ENCODE results near the gene NT5C. TPM values are rescaled to one million over a fixed set of nuclear protein-coding genes. Genes with fewer than 3 reads are reported as not detected.
"Not testable (repeated sequence)": the region's sequence is repeated elsewhere in the genome, so short reads cannot be mapped to it uniquely, and the experiment has no call there.

Gene NT5C
- total RNA-seq, 2 experiments from 2014 or later, result 107 to 259 TPM

- no peak for DNase-seq (ENCODE audit: low spot score)
- no peaks in the 10 kb centered on the region for H4K20me1 ChIP-seq (ENCODE audit: insufficient read depth, low read length)
- H3K4me3 ChIP-seq (ENCODE audit: low read depth, low read length, poor library complexity, severe bottlenecking), result no peak overlapping the region
- no peak overlapping the region for H2AFZ ChIP-seq (ENCODE audit: low read length)
- H3K9me2 ChIP-seq (ENCODE audit: insufficient read depth, low read length), result no peaks in the 10 kb centered on the region
- H3K4me1 ChIP-seq (ENCODE audit: insufficient read depth, low read length, poor library complexity, severe bottlenecking), result no peaks in the 10 kb centered on the region
- intact Hi-C loops (cut with micrococcal nuclease; ENCODE audit: unreplicated experiment), result no loop called here
- CTCF ChIA-PET (ENCODE audit: unreplicated experiment), result no interaction called here
- peaks cover 3% of the 10 kb centered on the region; the same call in 1 of the 2 replicates for H3K79me2 ChIP-seq (ENCODE audit: insufficient read depth, low read depth, low read length)
- BruUV-seq (replicated peaks), result no TSS peak
- H3K9me3 ChIP-seq (ENCODE audit: low read length), result no peaks in the 10 kb centered on the region
- no peak overlapping the region for H3K27ac ChIP-seq (ENCODE audit: low read depth, low read length, poor library complexity, severe bottlenecking)
- TF ChIP-seq CTCF (conservative IDR thresholded peaks at IDR 0.05; ENCODE audit: low read length) (no peak), EZH2phosphoT487 (IDR thresholded peaks at IDR 0.05; ENCODE audit: borderline replicate concordance, low read depth, low read length) (no peak)
- peaks cover 61% of the 10 kb centered on the region for H3K36me3 ChIP-seq (ENCODE audit: insufficient read depth, low read length)
- H3K4me2 ChIP-seq (ENCODE audit: low read length), result no peak overlapping the region
- POLR2A ChIA-PET, result interaction anchor here (0.5 to 1.0 kb wide), 2 partner anchors 25 to 49 kb away, joined by 3 to 4 read pairs; no protein-coding TSS in a partner anchor
These were observed 31.5 kb upstream of the NT5C start for GRCh38 chr17:75163074-75163473.

GRCh38 chr17:75160211-75160610, 28.7 kb upstream of the NT5C start:
- H3K4me2 ChIP-seq (ENCODE audit: low read length), result no peak overlapping the region
- DNase-seq (ENCODE audit: low spot score), result no peak
- no peak overlapping the region for H3K27ac ChIP-seq (ENCODE audit: low read depth, low read length, poor library complexity, severe bottlenecking)
- H3K79me2 ChIP-seq (ENCODE audit: insufficient read depth, low read depth, low read length), result no peaks in the 10 kb centered on the region
- H3K4me1 ChIP-seq (ENCODE audit: insufficient read depth, low read length, poor library complexity, severe bottlenecking), result peaks cover 4% of the 10 kb centered on the region
- H4K20me1 ChIP-seq (ENCODE audit: insufficient read depth, low read length), result no peaks in the 10 kb centered on the region
- no peaks in the 10 kb centered on the region for H3K9me2 ChIP-seq (ENCODE audit: insufficient read depth, low read length)
- BruUV-seq (replicated peaks), result TSS peak; percentile 20
- no peaks in the 10 kb centered on the region for H3K9me3 ChIP-seq (ENCODE audit: low read length)
- H2AFZ ChIP-seq (ENCODE audit: low read length), result no peak overlapping the region
- peaks cover 34% of the 10 kb centered on the region for H3K36me3 ChIP-seq (ENCODE audit: insufficient read depth, low read length)
- no peak overlapping the region for H3K4me3 ChIP-seq (ENCODE audit: low read depth, low read length, poor library complexity, severe bottlenecking)
- ChIA-PET POLR2A (interaction anchor here (1.1 to 1.6 kb wide), 2 partner anchors 9 to 11 kb away, joined by 3 to 4 read pairs; no protein-coding TSS in a partner anchor), CTCF (ENCODE audit: unreplicated experiment) (no interaction called here)
- intact Hi-C loops (cut with micrococcal nuclease; ENCODE audit: unreplicated experiment), result no loop called here
- TF ChIP-seq EZH2phosphoT487 (IDR thresholded peaks at IDR 0.05; ENCODE audit: borderline replicate concordance, low read depth, low read length) (no peak), CTCF (conservative IDR thresholded peaks at IDR 0.05; ENCODE audit: low read length) (no peak)

- H3K27ac ChIP-seq (ENCODE audit: low read depth, low read length, poor library complexity, severe bottlenecking), result no peak overlapping the region
- H3K4me3 ChIP-seq (ENCODE audit: low read depth, low read length, poor library complexity, severe bottlenecking), result no peak overlapping the region
- H3K36me3 ChIP-seq (ENCODE audit: insufficient read depth, low read length), result peaks cover 26% of the 10 kb centered on the region
- TF ChIP-seq CTCF (conservative IDR thresholded peaks at IDR 0.05; ENCODE audit: low read length), result no peak
- ChIA-PET POLR2A (no interaction called here), CTCF (ENCODE audit: unreplicated experiment) (no interaction called here)
- intact Hi-C loops (cut with micrococcal nuclease; ENCODE audit: unreplicated experiment), result no loop called here
- no peaks in the 10 kb centered on the region for H3K79me2 ChIP-seq (ENCODE audit: insufficient read depth, low read depth, low read length)
- H2AFZ ChIP-seq (ENCODE audit: low read length), result no peak overlapping the region
- H3K4me2 ChIP-seq (ENCODE audit: low read length), result no peak overlapping the region
- H3K9me2 ChIP-seq (ENCODE audit: insufficient read depth, low read length), result no peaks in the 10 kb centered on the region
- H4K20me1 ChIP-seq (ENCODE audit: insufficient read depth, low read length), result no peaks in the 10 kb centered on the region
- peaks cover 10% of the 10 kb centered on the region for H3K4me1 ChIP-seq (ENCODE audit: insufficient read depth, low read length, poor library complexity, severe bottlenecking)
- H3K9me3 ChIP-seq (ENCODE audit: low read length), result no peaks in the 10 kb centered on the region
- DNase-seq (ENCODE audit: low spot score), result no peak
- BruUV-seq (replicated peaks), result no TSS peak
These were observed 27.9 kb upstream of the NT5C start for GRCh38 chr17:75159196-75160031.

- peaks cover 19% of the 10 kb centered on the region for H3K36me3 ChIP-seq (ENCODE audit: insufficient read depth, low read length)
- peaks cover 10% of the 10 kb centered on the region for H3K4me1 ChIP-seq (ENCODE audit: insufficient read depth, low read length, poor library complexity, severe bottlenecking)
- H4K20me1 ChIP-seq (ENCODE audit: insufficient read depth, low read length); H2AFZ ChIP-seq (ENCODE audit: low read length); H3K79me2 ChIP-seq (ENCODE audit: insufficient read depth, low read depth, low read length); H3K9me2 ChIP-seq (ENCODE audit: insufficient read depth, low read length); intact Hi-C loops (cut with micrococcal nuclease; ENCODE audit: unreplicated experiment); H3K27ac ChIP-seq (ENCODE audit: low read depth, low read length, poor library complexity, severe bottlenecking); BruUV-seq (replicated peaks); H3K9me3 ChIP-seq (ENCODE audit: low read length); H3K4me3 ChIP-seq (ENCODE audit: low read depth, low read length, poor library complexity, severe bottlenecking); DNase-seq (ENCODE audit: low spot score); CTCF ChIA-PET (ENCODE audit: unreplicated experiment); H3K4me2 ChIP-seq (ENCODE audit: low read length): not testable (repeated sequence)
- POLR2A ChIA-PET, result interaction anchor here (0.6 kb wide), 1 partner anchor 21 kb away, joined by 3 read pairs; no protein-coding TSS in a partner anchor
These were observed 26.9 kb upstream of the NT5C start for GRCh38 chr17:75158480-75158879.

All from OCI-LY7 (cell line).